Transverse colon (tissue), 4 donors: ENCODE results near the gene IFITM1. TPM values are rescaled to one million over a fixed set of nuclear protein-coding genes. Genes with fewer than 3 reads are reported as not detected.

ENCODE experiments used
- DNase-seq: peaks from one replicate; pipeline ENCODE4 v3.0.0-alpha.2; 2019
- H3K27ac ChIP-seq, 4 donors: fragments of 200-600 bp; sonication (generic); 2 replicates each; pipeline ENCODE4 v1.5.1; 2016 to 2018; ENCODE audit warnings: inconsistent platforms in 4 of 4
- H3K27me3 ChIP-seq: fragments of 200-600 bp; sonication (generic); 2 replicates; pipeline ENCODE4 v1.5.1; 2017; ENCODE audit warnings: inconsistent platforms
- H3K36me3 ChIP-seq, 4 donors: fragments of 200-600 bp; sonication (generic); 2 replicates each; pipeline ENCODE4 v1.5.1; 2017 to 2019; ENCODE audit warnings: inconsistent platforms in 4 of 4
- H3K4me1 ChIP-seq, 4 donors: fragments of 200-600 bp; sonication (generic); 2 replicates each; pipeline ENCODE4 v1.5.1; 2017 to 2020; ENCODE audit warnings: inconsistent platforms in 4 of 4
- H3K4me3 ChIP-seq, 4 donors: fragments of 200-600 bp; sonication (generic); 1 replicate in 1 of 4; 2 replicates in 3 of 4; pipeline versions ENCODE4 v1.5.1 to v1.6.1; 2017 to 2019; ENCODE audit warnings: inconsistent platforms in 4 of 4
- H3K9me3 ChIP-seq, 2 donors: fragments of 200-600 bp; sonication (generic); 2 replicates each; pipeline ENCODE4 v1.5.1; 2017 to 2019; ENCODE audit warnings: inconsistent platforms in 2 of 2
- CTCF ChIP-seq, 5 experiments: fragments of 200-600 bp in 3 of 5; fragments of 450-650 bp in 2 of 5; sonication (generic) in 3 of 5; IDR thresholded peaks; 1 replicate in 2 of 5; 2 replicates in 3 of 5; pipeline ENCODE4 v1.5.1; 2016 to 2017; ENCODE audit warnings: antibody characterized with exemption in 5 of 5, inconsistent platforms in 3 of 5, mild to moderate bottlenecking in 2 of 5, moderate library complexity in 1 of 5
- EP300 ChIP-seq: sonication (generic); formaldehyde crosslinking; IDR thresholded peaks from one replicate; pipeline ENCODE4 v1.6.1; 2017; ENCODE audit warnings: antibody characterized with exemption, low read depth
- POLR2A ChIP-seq: fragments of 450-650 bp; IDR thresholded peaks from one replicate; pipeline ENCODE4 v1.6.1; 2016; ENCODE audit warnings: antibody characterized with exemption, mild to moderate bottlenecking, moderate library complexity
- POLR2AphosphoS5 ChIP-seq, 3 donors: sonication (generic); formaldehyde crosslinking; IDR thresholded peaks; one replicate each; pipeline ENCODE4 v1.6.1; 2016; ENCODE audit warnings: antibody characterized with exemption in 3 of 3
- WGBS, 2 donors: methylation state at CpG; one replicate each; pipeline ENCODE4 v1.1.5; 2018; ENCODE audit warnings: low coverage in 1 of 2; 5-methylcytosine and 5-hydroxymethylcytosine counted together
- in situ Hi-C, 4 donors: fragments of 200-750 bp; cut with MboI; loops; one replicate each; pipeline versions ENCODE4 v1.15.0 to v1.15.1; 2017; ENCODE audit warnings: low sequenced_read_pairs in 3 of 4, low pct_ligation_motif_present in 1 of 4, low pct_unique_long_range_greater_than_20kb in 1 of 4
- intact Hi-C: fragments of 100-400 bp; cut with DNase I; formaldehyde crosslinking; loops from one replicate; pipeline ENCODE4 v1.15.1; 2023; ENCODE audit warnings: low total_unique reads
- total RNA-seq, 4 donors: library from RNA; depleted of rRNA; stranded (reverse); fragments of >200 nt; gene quantifications; one replicate each; pipeline ENCODE4 v1.1.0, GENCODE V29; 2016

The IFITM1 gene
- total RNA-seq, 4 donors from 2014 or later = 19.9 to 109 (median 60.5) TPM

GRCh38 chr11:297586-298405 lies 16.0 kb upstream of the IFITM1 start:
- whole genome bisulfite sequencing, 2 donors = 25 to 33% methylated on average over 4 to 26 of the region's 26 CpGs
- no peaks in the 10 kb centered on the region for H3K36me3 ChIP-seq
- in situ Hi-C loops (no loop called here), intact Hi-C loops (no loop called here)
- H3K27me3 ChIP-seq = peaks cover 31% of the 10 kb centered on the region
- peaks cover 0 to 12% (median 5%) of the 10 kb centered on the region in 4 donors for H3K4me1 ChIP-seq
- no peak for TF ChIP-seq POLR2A
- no peak for TF ChIP-seq CTCF (IDR thresholded peaks at IDR 0.05)
- no peak for TF ChIP-seq POLR2AphosphoS5 (IDR thresholded peaks at IDR 0.05)
- no peak for TF ChIP-seq EP300
- peak overlapping the region in 2 of 4 donors; percentile 23 to 24 for H3K27ac ChIP-seq
- no peak overlapping the region for H3K4me3 ChIP-seq
- no peaks in the 10 kb centered on the region for H3K9me3 ChIP-seq
- DNase-seq = no peak

- peak overlapping the region in 1 of 4 donors; percentile 23 for H3K27ac ChIP-seq
- DNase-seq = peak; percentile 14
These were observed 15.3 kb upstream of the IFITM1 start for GRCh38 chr11:298406-299065.

GRCh38 chr11:299081-299891 lies 14.6 kb upstream of the IFITM1 start, which contains the start of gene IFITM5:
Gene IFITM5 (minus strand): TSS chr11:299526. CDS start chr11:299490, 36 bp downstream.
- in situ Hi-C loops = no loop called here

More at GRCh38 chr11:298406-299065, 15.3 kb upstream of the IFITM1 start:
- in situ Hi-C loops (no loop called here), intact Hi-C loops (no loop called here)
- Histone ChIP-seq H3K9me3 (no peaks in the 10 kb centered on the region), H3K4me1 (peaks cover 0 to 12% (median 5%) of the 10 kb centered on the region in 4 donors), H3K36me3 (no peaks in the 10 kb centered on the region), H3K4me3 (no peak overlapping the region), H3K27me3 (peaks cover 31% of the 10 kb centered on the region)
- TF ChIP-seq EP300 = no peak
- TF ChIP-seq POLR2A = no peak
- no peak for TF ChIP-seq CTCF (IDR thresholded peaks at IDR 0.05)
- no peak for TF ChIP-seq POLR2AphosphoS5 (IDR thresholded peaks at IDR 0.05)
- 55% methylated on average over 15 of the region's 15 CpGs; no CpG with 5 or more reads in 1 of the 2 donors for WGBS, 2 donors

More at GRCh38 chr11:299081-299891, 14.6 kb upstream of the IFITM1 start, which contains the start of gene IFITM5:
- Histone ChIP-seq H3K27ac (no peak within 1 kb of the TSS), H3K36me3 (no peaks in the 10 kb centered on the region), H3K27me3 (peaks cover 31% of the 10 kb centered on the region), H3K4me3 (no peak within 1 kb of the TSS), H3K9me3 (no peaks in the 10 kb centered on the region), H3K4me1 (peaks cover 0 to 12% (median 5%) of the 10 kb centered on the region in 4 donors)
- no peak for TF ChIP-seq POLR2AphosphoS5 (IDR thresholded peaks at IDR 0.05)
- no peak for TF ChIP-seq POLR2A
- TF ChIP-seq CTCF (IDR thresholded peaks at IDR 0.05) = no peak
- no peak for TF ChIP-seq EP300
- no peak for DNase-seq
- intact Hi-C loops = no loop called here
- WGBS, 2 donors = 74% methylated on average over 34 of the region's 40 CpGs; no CpG with 5 or more reads in 1 of the 2 donors
